ENCODE measurements around the gene PTGER1.
"Not testable (repeated sequence)": the region's sequence is repeated elsewhere in the genome, so short reads cannot be mapped to it uniquely, and the experiment has no call there.

Gene PTGER1

GRCh38 chr19:14463747-14464146, 11.4 kb downstream of the PTGER1 start:
- TF ChIP-seq CTCF (IDR thresholded peaks at IDR 0.05; ENCODE audit: insufficient read depth, low read depth, low read length, missing control alignments) = no peak
- DNase-seq (ENCODE audit: low read depth) = no peak
- no peak overlapping the region for H3K4me3 ChIP-seq (ENCODE audit: low read length)

- not testable (repeated sequence) for DNase-seq (ENCODE audit: low read depth); H3K4me3 ChIP-seq (ENCODE audit: low read length)
These were observed 12.8 kb downstream of the PTGER1 start for GRCh38 chr19:14462401-14462800.

GRCh38 chr19:14460935-14461334, 14.2 kb downstream of the PTGER1 start:
- no peak for TF ChIP-seq CTCF (IDR thresholded peaks at IDR 0.05; ENCODE audit: insufficient read depth, low read depth, low read length, missing control alignments)
- H3K4me3 ChIP-seq (ENCODE audit: low read length) = no peak overlapping the region
- DNase-seq (ENCODE audit: low read depth) = no peak

- no peak overlapping the region for H3K4me3 ChIP-seq (ENCODE audit: low read length)
- TF ChIP-seq CTCF (IDR thresholded peaks at IDR 0.05; ENCODE audit: insufficient read depth, low read depth, low read length, missing control alignments) = no peak
- DNase-seq (ENCODE audit: low read depth) = no peak
These were observed 15.5 kb downstream of the PTGER1 start for GRCh38 chr19:14459703-14460102.

- H3K4me3 ChIP-seq (ENCODE audit: low read length); DNase-seq (ENCODE audit: low read depth): not testable (repeated sequence)
These were observed 22.9 kb downstream of the PTGER1 start for GRCh38 chr19:14452303-14452702.

- no peak for TF ChIP-seq CTCF (IDR thresholded peaks at IDR 0.05; ENCODE audit: insufficient read depth, low read depth, low read length, missing control alignments)
- no peak overlapping the region for H3K4me3 ChIP-seq (ENCODE audit: low read length)
- DNase-seq (ENCODE audit: low read depth) = no peak
These were observed 24.3 kb downstream of the PTGER1 start for GRCh38 chr19:14450876-14451275.

- no peak for TF ChIP-seq CTCF (IDR thresholded peaks at IDR 0.05; ENCODE audit: insufficient read depth, low read depth, low read length, missing control alignments)
- no peak for DNase-seq (ENCODE audit: low read depth)
These were observed 24.8 kb downstream of the PTGER1 start for GRCh38 chr19:14450168-14450874.

GRCh38 chr19:14449321-14449720, 25.8 kb downstream of the PTGER1 start:
- peak; percentile 39 for DNase-seq (ENCODE audit: low read depth)
- no peak overlapping the region for H3K4me3 ChIP-seq (ENCODE audit: low read length)
- no peak for TF ChIP-seq CTCF (IDR thresholded peaks at IDR 0.05; ENCODE audit: insufficient read depth, low read depth, low read length, missing control alignments)

More at GRCh38 chr19:14450168-14450874, 24.8 kb downstream of the PTGER1 start:
- no peak overlapping the region for H3K4me3 ChIP-seq (ENCODE audit: low read length)

Data from epithelial cell of esophagus (primary cell).